Kidney tubule cell (primary cell): ENCODE measurements around the gene P2RX4.
"Not testable (repeated sequence)": the region's sequence is repeated elsewhere in the genome, so short reads cannot be mapped to it uniquely, and the experiment has no call there.

ENCODE experiments used
- DNase-seq: peaks from one replicate; pipeline ENCODE4 v3.0.0-alpha.2; 2018; ENCODE audit warnings: low spot score

Gene P2RX4

GRCh38 chr12:121241156-121241970, 31.4 kb downstream of the P2RX4 start:
- DNase-seq, result no peak

GRCh38 chr12:121245031-121245430, 35.1 kb downstream of the P2RX4 start:
- no peak for DNase-seq

- DNase-seq, result no peak
These were observed 36.0 kb downstream of the P2RX4 start for GRCh38 chr12:121245951-121246350.

- no peak for DNase-seq
These were observed 37.1 kb downstream of the P2RX4 start for GRCh38 chr12:121246893-121247557.

- DNase-seq, result no peak
These were observed 38.7 kb downstream of the P2RX4 start for GRCh38 chr12:121248622-121249021.

- no peak for DNase-seq
These were observed 40.4 kb downstream of the P2RX4 start for GRCh38 chr12:121250359-121250758.

GRCh38 chr12:121251838-121252237, 41.9 kb downstream of the P2RX4 start:
- no peak for DNase-seq

GRCh38 chr12:121252712-121253345, 42.9 kb downstream of the P2RX4 start:
- no peak for DNase-seq

GRCh38 chr12:121253638-121254335, 43.9 kb downstream of the P2RX4 start:
- no peak for DNase-seq

- DNase-seq, result no peak
These were observed 45.5 kb downstream of the P2RX4 start for GRCh38 chr12:121255433-121255832.

GRCh38 chr12:121257704-121258449, 47.9 kb downstream of the P2RX4 start:
- not testable (repeated sequence) for DNase-seq

- no peak for DNase-seq
These were observed 49.1 kb downstream of the P2RX4 start for GRCh38 chr12:121259074-121259473.

- no peak for DNase-seq
These were observed 50.2 kb downstream of the P2RX4 start for GRCh38 chr12:121260091-121260490.

- DNase-seq, result no peak
These were observed 51.5 kb downstream of the P2RX4 start for GRCh38 chr12:121261398-121261797.

- no peak for DNase-seq
These were observed 53.4 kb downstream of the P2RX4 start for GRCh38 chr12:121263206-121263935.

GRCh38 chr12:121264135-121264534, 54.2 kb downstream of the P2RX4 start:
- DNase-seq, result no peak

GRCh38 chr12:121264951-121265515, 55.1 kb downstream of the P2RX4 start:
- no peak for DNase-seq

- no peak for DNase-seq
These were observed 57.9 kb downstream of the P2RX4 start for GRCh38 chr12:121267822-121268221.

GRCh38 chr12:121273364-121273896, 63.5 kb downstream of the P2RX4 start:
- no peak for DNase-seq

- no peak for DNase-seq
These were observed 64.3 kb downstream of the P2RX4 start for GRCh38 chr12:121274036-121274763.
